HG03469 (cell line): ENCODE results near the gene STK11IP.

Source experiments
- ATAC-seq: cut with Tn5 transposase; IDR thresholded peaks from one replicate; pipeline ENCODE4 v1.9.1; 2021; ENCODE audit warnings: mild to moderate bottlenecking, moderate library complexity, moderate number of reproducible peaks; ENCODE audit not compliant: unreplicated experiment

The STK11IP gene

GRCh38 chr2:219614076-219614860 is 16.6 kb downstream of the STK11IP start:
- no peak for ATAC-seq

GRCh38 chr2:219615036-219615435 is 17.4 kb downstream of the STK11IP start:
- ATAC-seq, result no peak

GRCh38 chr2:219615894-219616293 is 18.2 kb downstream of the STK11IP start:
- ATAC-seq, result no peak

GRCh38 chr2:219616550-219616949 is 18.9 kb downstream of the STK11IP start:
- no peak for ATAC-seq

GRCh38 chr2:219618733-219619122 is 21.1 kb downstream of the STK11IP start:
- no peak for ATAC-seq

GRCh38 chr2:219619235-219619634 is 21.6 kb downstream of the STK11IP start:
- no peak for ATAC-seq

GRCh38 chr2:219620546-219620945 is 22.9 kb downstream of the STK11IP start:
- no peak for ATAC-seq

- no peak for ATAC-seq
These were observed 24.3 kb downstream of the STK11IP start for GRCh38 chr2:219621935-219622334.

- ATAC-seq, result no peak
These were observed 24.8 kb downstream of the STK11IP start for GRCh38 chr2:219622472-219622871.

GRCh38 chr2:219624565-219624964 is 26.9 kb downstream of the STK11IP start:
- no peak for ATAC-seq

- no peak for ATAC-seq
These were observed 27.5 kb downstream of the STK11IP start for GRCh38 chr2:219625179-219625578.

GRCh38 chr2:219626540-219626939 is 28.9 kb downstream of the STK11IP start:
- ATAC-seq, result no peak

GRCh38 chr2:219627103-219628100 is 29.7 kb downstream of the STK11IP start, which contains the start of gene SLC4A3:
TSS of gene SLC4A3 (plus strand) at chr2:219627630. CDS start at chr2:219627993, 363 bp downstream.
- no peak for ATAC-seq

GRCh38 chr2:219628235-219628985 is 30.8 kb downstream of the STK11IP start:
- ATAC-seq, result no peak

GRCh38 chr2:219628986-219629901 is 31.6 kb downstream of the STK11IP start:
- ATAC-seq, result no peak

GRCh38 chr2:219629976-219630695 is 32.5 kb downstream of the STK11IP start:
- no peak for ATAC-seq

- no peak for ATAC-seq
These were observed 33.2 kb downstream of the STK11IP start for GRCh38 chr2:219630770-219631405.

- no peak for ATAC-seq
These were observed 33.8 kb downstream of the STK11IP start for GRCh38 chr2:219631406-219631891.
